ENCODE data around the gene A2M.

The A2M gene

DNA sequence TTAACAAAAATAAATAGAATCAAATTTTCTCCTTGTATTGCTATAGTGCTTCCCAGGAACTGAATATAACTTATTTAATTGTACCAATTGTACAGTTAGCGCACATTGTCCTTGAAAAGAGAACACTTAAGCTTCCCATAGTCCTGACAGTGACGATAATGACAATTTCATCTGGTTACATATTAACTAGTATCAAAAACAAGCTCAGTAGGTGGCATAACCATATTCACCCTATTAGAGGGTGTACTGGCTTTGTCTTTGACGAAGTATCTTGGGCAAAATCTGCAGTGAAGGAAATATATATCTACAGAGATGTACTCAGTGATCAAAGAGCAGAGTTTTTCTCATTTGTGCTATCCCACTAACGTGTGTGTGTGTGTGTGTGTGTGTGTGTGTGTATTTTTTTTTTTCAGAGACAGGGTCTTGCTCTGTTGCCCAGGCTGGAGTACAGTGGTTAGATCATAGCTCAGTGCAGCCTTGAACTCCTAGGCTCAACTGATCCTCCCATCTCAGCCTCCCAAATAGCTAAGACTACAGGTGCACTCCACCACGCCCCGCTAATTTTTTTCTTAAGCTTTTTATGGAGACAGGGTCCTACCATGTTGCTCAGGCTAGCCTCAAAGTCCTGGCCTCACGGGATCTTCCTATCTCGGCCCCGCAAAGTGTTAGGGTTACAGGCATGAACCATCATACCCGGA, 4.9 kb upstream of the A2M start:
- no peak for DNase-seq

- DNase-seq, result peak; percentile 90 to 98
Observed at GRCh38 chr12:9118158-9118557, 2.4 kb upstream of the A2M start.

DNA sequence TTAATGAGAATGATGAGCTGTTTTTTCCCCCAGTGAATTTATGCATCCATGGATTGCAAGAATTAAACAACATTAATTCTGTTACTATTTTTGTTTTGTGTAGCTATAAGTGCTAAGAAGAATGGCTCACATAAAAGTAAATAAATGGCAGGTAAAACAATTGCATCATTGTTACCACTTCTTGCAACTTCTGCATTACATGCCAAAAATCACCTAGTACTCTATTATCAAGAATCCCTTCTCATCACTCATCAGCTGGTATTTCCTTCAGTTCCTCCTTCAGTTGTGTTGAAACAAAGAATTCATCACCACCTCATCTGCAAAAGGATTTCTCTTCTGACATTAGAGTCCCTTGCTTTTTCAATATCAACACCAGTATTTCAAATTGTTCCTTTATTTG, 773 bp downstream of the A2M start:
- peak; percentile 57 to 76 for DNase-seq

GRCh38 chr12:9113987-9114309, 1.8 kb downstream of the A2M start:
- no peak for DNase-seq

- no peak for DNase-seq
Observed at GRCh38 chr12:9113296-9113986, 2.3 kb downstream of the A2M start.

GRCh38 chr12:9112076-9112853, 3.5 kb downstream of the A2M start:
- no peak for DNase-seq

- DNase-seq, result no peak
Observed at GRCh38 chr12:9111525-9111924, 4.2 kb downstream of the A2M start.

- DNase-seq, result no peak
Observed at GRCh38 chr12:9109737-9110491, 5.8 kb downstream of the A2M start.

GRCh38 chr12:9109213-9109522, 6.6 kb downstream of the A2M start:
- DNase-seq, result no peak

GRCh38 chr12:9108504-9109212, 7.1 kb downstream of the A2M start:
- DNase-seq, result no peak

DNA sequence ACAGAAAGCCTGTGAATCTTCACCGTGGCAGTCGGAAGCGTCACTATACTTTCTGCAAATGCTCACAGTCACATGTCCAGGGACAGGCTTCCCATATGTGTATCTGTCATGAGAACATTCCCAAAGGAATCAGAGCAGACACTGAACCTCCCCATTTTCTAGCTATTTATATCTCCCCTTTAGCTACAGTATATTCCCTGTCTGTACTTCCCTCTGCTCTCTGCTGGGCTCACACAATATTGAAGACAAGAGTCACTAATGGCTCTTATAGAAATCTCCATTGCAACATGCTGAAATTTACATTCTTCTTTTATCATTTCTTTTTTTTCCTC, 8.2 kb downstream of the A2M start:
- no peak for DNase-seq

DNA sequence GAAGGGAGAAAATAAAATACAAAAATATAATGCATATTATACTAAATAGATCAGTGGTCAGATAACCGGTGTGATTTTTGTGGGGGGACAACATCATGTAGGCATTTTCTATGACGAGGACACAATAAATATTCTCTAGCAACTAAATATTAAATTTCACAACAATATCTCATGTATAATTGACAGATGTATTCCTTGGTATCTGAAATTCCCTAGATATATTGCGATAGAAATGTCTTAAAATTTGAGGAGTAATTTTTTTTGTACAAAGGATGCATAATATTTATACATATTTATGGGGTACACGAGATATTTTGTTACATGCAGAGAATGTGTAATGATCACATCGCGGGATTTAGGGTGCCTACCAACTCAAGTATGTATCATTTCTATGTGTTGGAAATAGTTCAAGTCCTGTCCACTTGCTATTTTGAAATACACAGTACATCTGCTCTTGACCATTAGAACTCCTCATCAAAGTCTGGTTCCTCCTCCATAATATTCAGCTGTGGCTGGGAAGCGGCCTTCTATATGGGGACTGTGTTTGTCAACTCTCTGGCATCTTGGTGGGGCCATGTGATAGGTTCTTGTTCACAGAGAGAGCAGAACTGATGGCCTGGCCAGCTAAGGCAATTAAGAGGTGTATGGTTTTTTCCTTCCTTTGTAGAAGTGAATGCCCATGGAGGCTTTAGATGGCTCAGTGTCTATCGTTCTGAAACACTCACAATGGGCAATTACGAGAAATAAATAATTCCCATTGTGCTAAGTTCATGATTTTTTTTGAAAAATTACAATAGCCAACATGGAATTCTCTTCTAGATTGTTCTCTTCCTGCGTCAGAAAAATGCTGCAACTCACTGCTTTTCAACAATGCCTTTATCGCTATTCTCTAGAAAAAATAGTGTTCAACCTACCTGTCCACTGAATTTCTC, 8.8 kb downstream of the A2M start:
- no peak for DNase-seq

- DNase-seq, result no peak
Observed at GRCh38 chr12:9106067-9106466, 9.7 kb downstream of the A2M start.

DNA sequence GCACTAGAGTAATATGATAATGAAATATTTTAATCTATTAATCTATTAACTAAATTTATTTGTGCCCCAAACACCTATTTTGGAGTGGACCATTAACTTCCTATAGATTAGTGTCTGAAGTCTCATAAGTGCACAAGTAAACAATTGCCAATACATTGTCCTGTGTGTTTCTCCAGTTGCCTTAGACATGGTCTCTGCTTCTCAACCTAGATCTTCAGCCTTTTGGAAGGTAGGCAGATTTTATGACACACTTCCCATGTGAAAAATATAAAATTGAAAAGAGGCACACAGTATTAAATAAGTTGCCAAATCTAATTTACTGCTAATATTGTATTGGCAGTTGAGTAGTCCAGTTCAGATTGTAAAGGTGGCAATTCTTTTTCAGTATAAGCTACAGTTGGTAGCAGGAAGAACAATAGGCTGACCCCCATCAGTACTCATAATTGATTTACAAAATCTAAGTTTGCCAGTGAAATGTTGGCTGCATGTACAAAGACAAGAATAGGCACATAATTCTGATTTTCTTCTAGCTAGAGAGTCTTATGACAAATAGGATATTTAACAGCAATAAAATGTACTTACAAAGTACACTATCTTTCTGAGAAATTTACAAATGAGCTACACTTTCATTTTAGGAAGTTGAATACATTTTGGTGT, 10.8 kb downstream of the A2M start:
- DNase-seq, result no peak

GRCh38 chr12:9104087-9104486, 11.6 kb downstream of the A2M start:
- no peak for DNase-seq

GRCh38 chr12:9103050-9103849, 12.5 kb downstream of the A2M start:
- DNase-seq, result peak in 1 of 2 donors; percentile 24

GRCh38 chr12:9101018-9101687, 14.6 kb downstream of the A2M start:
- no peak for DNase-seq

GRCh38 chr12:9099552-9100190, 16.0 kb downstream of the A2M start:
- no peak for DNase-seq

DNA sequence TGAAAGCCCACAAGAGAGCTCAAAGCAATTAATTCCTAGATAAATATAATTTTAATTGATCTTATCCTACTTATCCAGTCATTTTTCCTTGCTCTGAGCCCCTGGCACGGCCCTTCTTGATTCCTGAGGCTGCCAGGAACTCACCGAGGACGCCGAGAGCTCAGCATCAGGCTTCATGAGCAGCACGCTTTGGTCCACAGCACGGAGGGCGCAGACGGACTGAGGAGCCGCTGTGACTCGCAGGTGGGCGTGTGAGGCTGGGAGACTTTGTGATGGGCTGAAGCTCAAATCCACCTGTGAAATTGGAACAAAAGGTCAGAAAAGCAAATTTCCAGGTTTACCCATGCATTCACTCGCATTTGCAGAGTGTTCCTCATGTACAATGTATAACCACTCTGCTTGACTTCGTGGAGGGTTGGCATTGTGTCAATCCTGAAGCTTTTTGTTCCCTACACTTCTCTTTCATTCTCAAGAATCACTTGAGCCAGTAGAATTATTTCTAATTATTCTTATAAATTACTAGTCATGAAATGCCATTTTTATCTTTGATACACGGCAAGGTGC, 17.2 kb downstream of the A2M start:
- DNase-seq, result no peak
